ENCODE data around the gene SMC3.
"Not testable (repeated sequence)": the region's sequence is repeated elsewhere in the genome, so short reads cannot be mapped to it uniquely, and the experiment has no call there.

SMC3 gene

GRCh38 chr10:110567201-110568054 lies at the start of gene SMC3:
Gene SMC3, plus strand, starts transcription at chr10:110567695. Its CDS starts 122 bp downstream, at chr10:110567817.
- Histone ChIP-seq H3K36me3 (replicated peaks) (peaks cover 30% of the 10 kb centered on the region), H3K4me3 (peak within 1 kb of the TSS; percentile 98), H3K9me3 (no peaks in the 10 kb centered on the region), H3K27me3 (ENCODE audit: low read depth) (peaks cover 7% of the 10 kb centered on the region), H3K4me1 (peaks cover 26% of the 10 kb centered on the region)
- in situ Hi-C loops (cut with MboI; ENCODE audit: low sequenced_read_pairs), result loop anchor here (25.0 kb wide), 1 partner anchor 430 kb away; no protein-coding TSS in a partner anchor
- peak; percentile 92 to 96 for DNase-seq (ENCODE audit: low spot score in 2 of 2)

DNA sequence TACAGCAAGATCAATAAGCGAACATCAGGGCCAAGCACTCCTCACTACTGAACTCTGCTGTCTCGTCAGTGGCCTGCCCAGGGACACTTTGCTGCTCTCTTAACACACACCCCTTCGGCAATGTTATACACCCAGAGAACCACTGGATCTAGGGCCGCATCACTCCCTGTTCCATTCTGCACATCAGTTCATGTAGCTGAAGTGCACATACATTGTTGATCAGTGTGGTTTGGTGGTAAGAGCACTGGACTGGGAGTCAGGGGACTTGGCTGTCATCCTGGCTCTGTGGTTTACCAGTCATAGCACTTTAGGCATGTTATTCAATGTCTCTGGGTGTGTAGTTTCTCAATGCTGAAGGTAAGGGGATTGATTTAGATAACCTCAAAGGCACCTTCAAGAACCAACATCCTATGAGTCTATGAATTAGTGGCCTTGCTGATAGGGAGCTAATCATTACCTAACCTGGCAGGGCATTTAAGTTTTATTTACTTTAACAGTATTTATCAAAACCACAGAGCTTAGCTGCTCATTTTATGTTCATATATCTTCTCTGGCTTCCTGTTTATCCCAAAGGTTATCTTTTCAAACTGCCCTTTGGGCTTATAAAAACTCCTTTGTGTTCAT lies 45.0 kb upstream of the SMC3 start:
- H3K9me3 ChIP-seq, result no peaks in the 10 kb centered on the region
- in situ Hi-C loops (cut with MboI; ENCODE audit: low sequenced_read_pairs), result no loop called here
- H3K4me1 ChIP-seq, result no peaks in the 10 kb centered on the region
- no peaks in the 10 kb centered on the region for H3K36me3 ChIP-seq (replicated peaks)
- peaks cover 19% of the 10 kb centered on the region for H3K27me3 ChIP-seq (ENCODE audit: low read depth)
- no peak for DNase-seq (ENCODE audit: low spot score in 2 of 2)
- H3K4me3 ChIP-seq, result no peak overlapping the region

GRCh38 chr10:110523736-110524135 lies 43.8 kb upstream of the SMC3 start:
- H3K36me3 ChIP-seq (replicated peaks), result no peaks in the 10 kb centered on the region
- H3K4me3 ChIP-seq, result no peak overlapping the region
- DNase-seq (ENCODE audit: low spot score in 2 of 2), result no peak
- in situ Hi-C loops (cut with MboI; ENCODE audit: low sequenced_read_pairs), result no loop called here
- H3K27me3 ChIP-seq (ENCODE audit: low read depth), result peaks cover 21% of the 10 kb centered on the region
- H3K4me1 ChIP-seq, result no peaks in the 10 kb centered on the region
- no peaks in the 10 kb centered on the region for H3K9me3 ChIP-seq

DNA sequence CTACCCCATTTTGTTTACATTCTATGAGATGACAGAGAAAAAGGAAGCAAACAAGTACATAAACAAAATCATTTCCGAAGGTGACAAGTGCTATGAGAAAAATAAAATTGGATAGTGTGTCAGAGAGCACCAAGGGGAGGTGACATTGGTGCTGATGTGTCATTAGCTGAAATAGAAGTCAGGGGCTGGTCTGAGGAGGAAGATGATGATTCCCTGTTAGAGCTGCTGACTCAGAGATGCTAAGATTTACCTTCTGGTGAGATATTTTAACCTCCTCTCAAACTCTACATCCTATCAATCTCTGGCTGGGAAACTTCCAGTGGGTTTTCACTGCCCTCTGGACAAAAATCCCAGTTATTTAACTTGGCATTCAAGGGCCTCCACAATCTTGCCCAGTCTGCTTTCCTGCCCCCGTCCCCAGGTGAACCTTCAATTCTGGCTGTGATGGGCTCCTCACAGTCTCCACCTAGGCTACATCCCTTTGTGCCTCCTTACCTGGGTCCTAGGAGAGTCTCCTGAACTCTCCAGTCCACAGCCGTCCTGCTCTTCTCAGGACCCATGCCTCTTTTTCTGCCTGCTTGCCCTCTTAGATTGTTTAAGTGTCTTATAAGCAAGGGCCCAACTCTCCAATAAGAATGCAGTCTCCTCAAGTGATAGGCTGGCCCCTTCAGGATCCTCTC lies 43.2 kb upstream of the SMC3 start:
- no peaks in the 10 kb centered on the region for H3K4me1 ChIP-seq

DNA sequence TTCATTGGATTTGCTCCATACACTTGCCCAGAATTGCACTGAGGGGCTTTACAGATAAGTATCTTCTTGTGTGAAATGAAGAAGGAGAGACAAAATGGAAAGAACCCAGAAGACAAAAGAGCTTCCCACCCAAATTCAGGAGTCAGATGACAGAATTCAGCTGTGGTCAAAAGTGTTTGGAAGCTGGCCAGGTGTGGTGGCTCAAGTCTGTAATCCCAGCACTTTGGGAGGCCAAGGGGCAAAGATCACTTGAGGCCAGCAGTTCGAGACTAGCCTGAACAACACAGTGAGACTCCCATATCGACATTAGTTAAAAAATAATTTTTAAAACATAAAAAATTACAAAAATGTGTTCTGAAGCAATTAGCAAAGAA lies 42.6 kb upstream of the SMC3 start:
- Histone ChIP-seq H3K4me3 (no peak overlapping the region), H3K36me3 (replicated peaks) (no peaks in the 10 kb centered on the region), H3K27me3 (ENCODE audit: low read depth) (peaks cover 16% of the 10 kb centered on the region; the same call in 1 of the 2 replicates), H3K9me3 (no peaks in the 10 kb centered on the region), H3K4me1 (no peaks in the 10 kb centered on the region)
- in situ Hi-C loops (cut with MboI; ENCODE audit: low sequenced_read_pairs), result loop anchor here (25.0 kb wide), 1 partner anchor 163 kb away; no protein-coding TSS in a partner anchor
- DNase-seq (ENCODE audit: low spot score in 2 of 2), result no peak

More for the DNA sequence above, 43.2 kb upstream of the SMC3 start:
- H3K4me3 ChIP-seq, result no peak overlapping the region
- H3K36me3 ChIP-seq (replicated peaks), result no peaks in the 10 kb centered on the region
- H3K9me3 ChIP-seq, result no peaks in the 10 kb centered on the region
- H3K27me3 ChIP-seq (ENCODE audit: low read depth), result peaks cover 18% of the 10 kb centered on the region
- in situ Hi-C loops (cut with MboI; ENCODE audit: low sequenced_read_pairs), result no loop called here
- DNase-seq (ENCODE audit: low spot score in 2 of 2), result no peak

DNA sequence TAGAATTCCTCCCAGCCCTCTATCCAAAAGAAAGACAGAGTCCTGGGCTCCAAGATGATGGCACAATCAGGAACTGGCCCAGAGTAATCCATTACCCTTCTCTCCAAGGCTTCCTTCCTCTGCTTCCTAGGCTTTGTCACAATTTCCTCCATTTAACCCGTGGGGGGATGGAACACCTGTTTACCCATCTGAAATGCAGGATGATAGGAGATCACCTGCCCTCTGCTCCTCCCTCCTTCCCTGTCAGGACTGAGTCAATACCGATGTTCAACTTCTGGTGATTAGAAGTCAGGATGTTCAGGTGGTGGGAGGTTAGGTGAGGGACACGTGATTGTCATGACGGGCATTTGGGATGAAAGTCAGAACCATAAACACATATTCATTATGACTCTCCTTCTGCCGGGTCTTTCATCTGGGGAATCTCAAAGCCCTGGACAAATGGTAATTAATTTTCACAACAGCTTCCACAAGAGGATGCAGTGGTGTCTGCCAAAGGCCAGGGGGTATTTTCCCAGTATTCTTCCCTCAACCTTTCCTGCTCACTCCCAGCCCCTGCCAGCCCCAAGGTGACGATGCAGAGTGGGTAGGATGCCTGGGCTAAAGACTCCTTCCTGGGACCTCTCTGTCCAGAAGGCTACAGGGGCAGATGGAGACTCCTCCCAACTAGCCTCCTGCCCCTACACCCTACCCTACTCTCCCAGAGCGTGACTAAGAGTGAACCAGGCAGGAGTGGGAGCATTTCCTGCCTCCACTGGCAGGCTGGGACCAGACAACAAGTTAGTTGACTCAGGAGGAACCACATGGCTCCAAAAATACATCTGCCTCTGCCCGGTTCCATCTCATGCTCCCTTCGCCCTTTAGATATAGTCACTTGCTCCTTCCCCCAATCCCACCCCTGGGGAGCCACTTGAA lies 41.9 kb upstream of the SMC3 start:
- no peak for DNase-seq (ENCODE audit: low spot score in 2 of 2)
- in situ Hi-C loops (cut with MboI; ENCODE audit: low sequenced_read_pairs), result loop anchor here (25.0 kb wide), 1 partner anchor 163 kb away; no protein-coding TSS in a partner anchor
- H3K27me3 ChIP-seq (ENCODE audit: low read depth), result peaks cover 13% of the 10 kb centered on the region; the same call in 1 of the 2 replicates
- no peak overlapping the region for H3K4me3 ChIP-seq
- H3K9me3 ChIP-seq, result no peaks in the 10 kb centered on the region
- H3K4me1 ChIP-seq, result no peaks in the 10 kb centered on the region
- no peaks in the 10 kb centered on the region for H3K36me3 ChIP-seq (replicated peaks)

DNA sequence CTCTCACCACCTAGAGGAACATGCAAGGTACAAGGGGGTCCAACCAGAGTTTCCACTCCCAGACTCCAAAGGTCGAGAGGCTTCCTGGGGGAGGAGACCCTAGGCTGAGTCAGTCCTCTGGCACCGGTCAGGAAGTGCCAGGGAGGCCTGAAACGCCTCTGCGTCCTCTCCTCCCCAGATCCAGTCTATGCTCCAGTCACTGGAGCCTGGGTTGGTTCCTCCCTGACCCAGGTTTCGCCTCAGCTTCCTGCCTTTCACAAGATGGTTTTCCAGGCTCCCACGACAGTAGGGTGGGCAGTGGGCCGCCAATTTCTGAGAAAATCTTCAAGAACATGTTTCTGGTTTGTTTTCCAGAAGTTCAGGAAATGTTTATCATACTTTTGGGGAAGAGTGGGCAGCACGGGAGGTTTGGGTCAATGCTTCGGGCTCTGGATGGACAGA lies 39.7 kb upstream of the SMC3 start:
- H3K4me3 ChIP-seq, result no peak overlapping the region
- no peaks in the 10 kb centered on the region for H3K36me3 ChIP-seq (replicated peaks)
- in situ Hi-C loops (cut with MboI; ENCODE audit: low sequenced_read_pairs), result loop anchor here (25.0 kb wide), 1 partner anchor 165 kb away; no protein-coding TSS in a partner anchor
- H3K9me3 ChIP-seq, result no peaks in the 10 kb centered on the region
- H3K4me1 ChIP-seq, result no peaks in the 10 kb centered on the region
- DNase-seq (ENCODE audit: low spot score in 2 of 2), result no peak
- peaks cover 13% of the 10 kb centered on the region; the same call in 1 of the 2 replicates for H3K27me3 ChIP-seq (ENCODE audit: low read depth)

- Histone ChIP-seq H3K4me1 (no peaks in the 10 kb centered on the region), H3K36me3 (replicated peaks) (no peaks in the 10 kb centered on the region), H3K9me3 (no peaks in the 10 kb centered on the region), H3K4me3 (no peak overlapping the region), H3K27me3 (ENCODE audit: low read depth) (peaks cover 13% of the 10 kb centered on the region; the same call in 1 of the 2 replicates)
- in situ Hi-C loops (cut with MboI; ENCODE audit: low sequenced_read_pairs), result loop anchor here (25.0 kb wide), 1 partner anchor 166 kb away; no protein-coding TSS in a partner anchor
- DNase-seq (ENCODE audit: low spot score in 2 of 2), result no peak
Measured at GRCh38 chr10:110528224-110528996, 39.1 kb upstream of the SMC3 start.

- H3K9me3 ChIP-seq; H3K36me3 ChIP-seq (replicated peaks); DNase-seq (ENCODE audit: low spot score in 2 of 2); H3K4me3 ChIP-seq; H3K4me1 ChIP-seq; H3K27me3 ChIP-seq (ENCODE audit: low read depth): not testable (repeated sequence)
- in situ Hi-C loops (cut with MboI; ENCODE audit: low sequenced_read_pairs), result loop anchor here (25.0 kb wide), 1 partner anchor 167 kb away; no protein-coding TSS in a partner anchor
Measured at GRCh38 chr10:110528997-110529524, 38.4 kb upstream of the SMC3 start.

- DNase-seq (ENCODE audit: low spot score in 2 of 2), result no peak
- H3K36me3 ChIP-seq (replicated peaks), result no peaks in the 10 kb centered on the region
- H3K27me3 ChIP-seq (ENCODE audit: low read depth), result peaks cover 6% of the 10 kb centered on the region
- in situ Hi-C loops (cut with MboI; ENCODE audit: low sequenced_read_pairs), result loop anchor here (25.0 kb wide), 1 partner anchor 167 kb away; no protein-coding TSS in a partner anchor
- H3K9me3 ChIP-seq, result no peaks in the 10 kb centered on the region
- H3K4me1 ChIP-seq, result no peaks in the 10 kb centered on the region
- no peak overlapping the region for H3K4me3 ChIP-seq
Measured at GRCh38 chr10:110529596-110530011, 37.9 kb upstream of the SMC3 start.

DNA sequence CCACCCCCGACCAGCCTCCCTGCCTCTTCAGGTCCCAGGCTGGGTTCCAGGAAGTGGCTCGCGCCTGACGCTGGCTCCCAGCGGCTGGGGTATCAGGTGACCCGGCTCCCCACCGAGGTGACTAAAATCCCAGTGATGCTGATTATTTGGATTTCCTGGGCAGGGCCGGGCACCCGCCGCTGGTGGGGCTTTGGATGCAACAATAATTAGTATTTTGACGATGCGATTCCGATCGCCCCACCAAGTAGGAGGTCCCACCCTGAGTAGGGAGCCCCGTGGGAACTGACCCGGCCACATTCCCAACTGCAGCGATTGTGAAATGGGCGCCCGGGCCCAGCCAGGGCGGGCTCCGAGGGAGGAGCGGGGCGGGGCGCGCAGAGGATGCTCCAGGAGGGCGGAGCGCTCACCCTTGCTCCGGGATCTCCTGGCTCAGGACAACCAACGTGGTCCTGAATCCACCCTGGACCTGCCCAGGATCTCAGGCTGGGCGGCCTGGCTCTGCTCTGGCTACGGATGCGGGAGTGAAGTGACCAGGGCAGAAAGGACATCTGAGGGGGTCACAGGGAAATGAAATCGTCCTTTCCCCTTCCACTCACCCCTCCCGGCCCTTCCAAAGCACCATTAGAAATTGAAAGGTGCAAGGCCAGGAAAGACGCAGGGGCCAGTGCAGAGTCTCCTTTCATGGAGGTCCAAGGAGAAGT lies 37.2 kb upstream of the SMC3 start:
- in situ Hi-C loops (cut with MboI; ENCODE audit: low sequenced_read_pairs), result loop anchor here (25.0 kb wide), 1 partner anchor 168 kb away; no protein-coding TSS in a partner anchor
- peaks cover 13% of the 10 kb centered on the region for H3K27me3 ChIP-seq (ENCODE audit: low read depth)
- no peak for DNase-seq (ENCODE audit: low spot score in 2 of 2)

More for the DNA sequence above, 37.2 kb upstream of the SMC3 start:
- no peaks in the 10 kb centered on the region for H3K9me3 ChIP-seq
- H3K36me3 ChIP-seq (replicated peaks), result no peaks in the 10 kb centered on the region
- H3K4me1 ChIP-seq, result no peaks in the 10 kb centered on the region
- no peak overlapping the region for H3K4me3 ChIP-seq
